Coronary artery (tissue), 2 donors: ENCODE data around the gene ACD.

Experiments used
- DNase-seq: peaks from one replicate; pipeline ENCODE4 v3.0.0-alpha.2; 2017; ENCODE audit warnings: low spot score
- H3K27ac ChIP-seq, 2 donors: fragments of 200-600 bp; sonication (generic); one replicate each; pipeline ENCODE4 v1.5.1; 2016 to 2019
- H3K4me3 ChIP-seq: fragments of 200-600 bp; sonication (generic); 2 replicates; pipeline ENCODE4 v1.5.1; 2016; ENCODE audit warnings: mild to moderate bottlenecking, moderate library complexity
- CTCF ChIP-seq: fragments of 200-600 bp; sonication (generic); IDR thresholded peaks from one replicate; pipeline ENCODE4 v1.5.1; 2019; ENCODE audit warnings: antibody characterized with exemption

Gene ACD

GRCh38 chr16:67665598-67665997 lies 5.5 kb upstream of the ACD start:
- no peak for TF ChIP-seq CTCF
- no peak overlapping the region for H3K27ac ChIP-seq
- H3K4me3 ChIP-seq: peak overlapping the region; percentile 84
- DNase-seq: no peak

DNA sequence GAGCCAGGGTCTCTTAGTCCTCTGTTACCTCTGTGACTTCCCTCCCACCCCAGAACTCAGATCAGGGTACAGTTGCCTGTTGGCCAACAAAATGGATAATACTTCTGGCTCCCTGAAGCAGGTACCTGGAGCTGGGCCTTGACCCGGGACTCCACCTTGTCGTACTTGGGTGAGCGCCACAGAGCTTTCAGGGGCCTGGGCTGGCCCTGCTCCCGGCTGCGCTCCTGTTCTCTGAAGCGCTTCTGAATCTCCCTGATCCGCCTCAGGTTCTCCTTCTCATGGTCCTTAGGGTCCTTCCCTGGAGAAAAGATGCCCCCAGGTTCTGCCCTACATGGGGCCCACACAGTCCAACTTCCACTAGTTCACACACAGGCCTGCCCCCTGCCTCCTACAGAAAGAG lies 4.8 kb upstream of the ACD start:
- TF ChIP-seq CTCF: no peak
- H3K27ac ChIP-seq: no peak overlapping the region
- H3K4me3 ChIP-seq: no peak overlapping the region
- no peak for DNase-seq

- H3K27ac ChIP-seq: no peak overlapping the region
- TF ChIP-seq CTCF: no peak
Observed at GRCh38 chr16:67664258-67664657, 4.2 kb upstream of the ACD start.

DNA sequence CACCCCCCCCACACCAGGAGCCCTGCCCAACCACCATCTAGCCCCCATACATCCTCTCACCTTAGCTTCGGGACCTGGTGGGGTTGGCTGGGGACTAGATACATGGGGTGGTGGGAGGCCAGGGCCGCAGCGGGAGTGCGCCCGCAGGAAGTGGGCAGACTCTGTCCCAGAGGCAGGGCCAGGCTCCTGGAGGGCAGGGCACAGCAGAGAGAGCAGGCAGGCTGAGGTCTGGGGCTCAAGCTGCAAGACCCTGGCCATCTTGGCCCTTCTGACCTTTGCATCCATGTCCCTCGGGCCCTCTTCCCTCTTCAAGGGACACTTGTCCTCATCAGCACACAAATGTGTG lies 3.8 kb upstream of the ACD start:
- DNase-seq: no peak
- no peak overlapping the region for H3K4me3 ChIP-seq
- H3K27ac ChIP-seq: no peak overlapping the region
- no peak for TF ChIP-seq CTCF

More at GRCh38 chr16:67664258-67664657, 4.2 kb upstream of the ACD start:
- no peak for DNase-seq
- no peak overlapping the region for H3K4me3 ChIP-seq

- Histone ChIP-seq H3K4me3 (no peak overlapping the region), H3K27ac (no peak overlapping the region)
- DNase-seq: no peak
- TF ChIP-seq CTCF: no peak
Observed at GRCh38 chr16:67663151-67663876, 3.3 kb upstream of the ACD start.

- DNase-seq: no peak
- Histone ChIP-seq H3K27ac (no peak overlapping the region), H3K4me3 (no peak overlapping the region)
- no peak for TF ChIP-seq CTCF
Observed at GRCh38 chr16:67662653-67663010, 2.6 kb upstream of the ACD start.

- Histone ChIP-seq H3K4me3 (no peak overlapping the region), H3K27ac (no peak overlapping the region)
- no peak for DNase-seq
- TF ChIP-seq CTCF: no peak
Observed at GRCh38 chr16:67661886-67662652, 2.0 kb upstream of the ACD start.
